T-helper 1 cell (primary cell): Measurements from ENCODE around the gene GFPT2.

Experiments used
- DNase-seq, 5 donors: peaks; one replicate each; pipeline ENCODE4 v3.0.0-alpha.2; 2012 to 2020
- total RNA-seq, 4 donors: gene quantifications; one replicate each; lab custom pipeline; 2026; lab: John Stamatoyannopoulos, UW

Gene GFPT2
- total RNA-seq: 0.39 to 2.5 (median 0.92) reads per million in 4 donors

- DNase-seq: peak; percentile 55 to 70 (median 55)
Observed at GRCh38 chr5:180353048-180353979, at the start of gene GFPT2. TSS of gene GFPT2 (minus strand) at chr5:180353336. CDS start at chr5:180353217, 119 bp downstream.

GRCh38 chr5:180402716-180403115, 49.6 kb upstream of the GFPT2 start:
- no peak for DNase-seq

GRCh38 chr5:180401229-180401907, 48.2 kb upstream of the GFPT2 start:
- no peak for DNase-seq

- no peak for DNase-seq
Observed at GRCh38 chr5:180400416-180400815, 47.3 kb upstream of the GFPT2 start.

GRCh38 chr5:180399401-180400215, 46.5 kb upstream of the GFPT2 start:
- no peak for DNase-seq

GRCh38 chr5:180396926-180397325, 43.8 kb upstream of the GFPT2 start:
- DNase-seq: no peak

GRCh38 chr5:180395540-180396274, 42.6 kb upstream of the GFPT2 start:
- DNase-seq: no peak

GRCh38 chr5:180394031-180394636, 41.0 kb upstream of the GFPT2 start:
- no peak for DNase-seq

GRCh38 chr5:180391276-180391675, 38.1 kb upstream of the GFPT2 start:
- no peak for DNase-seq

- no peak for DNase-seq
Observed at GRCh38 chr5:180390441-180391190, 37.5 kb upstream of the GFPT2 start.

- no peak for DNase-seq
Observed at GRCh38 chr5:180389252-180390101, 36.3 kb upstream of the GFPT2 start.

GRCh38 chr5:180387798-180388197, 34.7 kb upstream of the GFPT2 start:
- no peak for DNase-seq

GRCh38 chr5:180382926-180383325, 29.8 kb upstream of the GFPT2 start:
- no peak for DNase-seq

GRCh38 chr5:180381851-180382480, 28.8 kb upstream of the GFPT2 start:
- no peak for DNase-seq

- DNase-seq: no peak
Observed at GRCh38 chr5:180381428-180381827, 28.3 kb upstream of the GFPT2 start.

GRCh38 chr5:180380856-180381255, 27.7 kb upstream of the GFPT2 start:
- no peak for DNase-seq

GRCh38 chr5:180380441-180380840, 27.3 kb upstream of the GFPT2 start:
- DNase-seq: no peak

- DNase-seq: no peak
Observed at GRCh38 chr5:180379355-180380070, 26.4 kb upstream of the GFPT2 start.
